NB4 (cell line): ENCODE data around the gene CELA1.

ENCODE experiments used
- DNase-seq: peaks from one replicate; pipeline ENCODE4 v3.0.0; 2010; ENCODE audit warnings: low read depth
- H3K4me3 ChIP-seq: one replicate; pipeline ENCODE4 v1.5.1; 2011; ENCODE audit warnings: mild to moderate bottlenecking, low read depth, low read length, moderate library complexity
- MYC ChIP-seq: IDR thresholded peaks from 2 replicates; pipeline ENCODE4 v1.6.1; 2011; ENCODE audit warnings: low read depth, low read length
- POLR2A ChIP-seq: IDR thresholded peaks from 2 replicates; pipeline ENCODE4 v1.6.1; 2011; ENCODE audit warnings: mild to moderate bottlenecking; ENCODE audit not compliant: insufficient read length; ENCODE audit errors: extremely low read depth
- TF ChIP-seq, protein P1 (sequence below): IDR thresholded peaks from 2 replicates; pipeline ENCODE4 v1.6.1; 2011; ENCODE audit warnings: low read depth, low read length
- TF ChIP-seq, protein P2 (sequence below): IDR thresholded peaks from one replicate; pipeline ENCODE4 v1.5.1; 2012; ENCODE audit warnings: low read depth, low read length

Gene CELA1

DNA sequence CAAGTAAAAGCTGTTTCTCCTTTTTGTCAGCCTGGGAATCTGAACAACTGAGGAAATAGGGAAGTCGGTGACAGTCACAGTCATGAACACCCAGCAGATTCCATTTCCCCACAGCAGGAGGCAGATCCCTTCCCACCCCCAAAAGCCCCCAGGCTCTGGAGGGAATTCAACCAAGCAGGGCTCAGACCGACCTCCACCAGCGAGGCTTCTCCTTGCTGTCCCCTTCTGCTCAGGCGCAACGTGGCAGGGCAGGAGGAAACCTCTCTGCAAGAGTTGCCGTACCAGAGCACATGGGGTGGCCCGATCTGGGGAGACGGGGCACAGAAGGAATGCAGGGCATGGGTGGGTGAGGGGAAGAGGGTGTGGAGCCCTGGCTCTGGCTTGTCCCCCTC is 44.4 kb upstream of the CELA1 start:
- peak; percentile 82 for DNase-seq
- TF ChIP-seq, protein P1, sequence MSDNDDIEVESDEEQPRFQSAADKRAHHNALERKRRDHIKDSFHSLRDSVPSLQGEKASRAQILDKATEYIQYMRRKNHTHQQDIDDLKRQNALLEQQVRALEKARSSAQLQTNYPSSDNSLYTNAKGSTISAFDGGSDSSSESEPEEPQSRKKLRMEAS: peak; percentile 78
- TF ChIP-seq POLR2A: no peak
- peak overlapping the region; percentile 68 for H3K4me3 ChIP-seq

DNA sequence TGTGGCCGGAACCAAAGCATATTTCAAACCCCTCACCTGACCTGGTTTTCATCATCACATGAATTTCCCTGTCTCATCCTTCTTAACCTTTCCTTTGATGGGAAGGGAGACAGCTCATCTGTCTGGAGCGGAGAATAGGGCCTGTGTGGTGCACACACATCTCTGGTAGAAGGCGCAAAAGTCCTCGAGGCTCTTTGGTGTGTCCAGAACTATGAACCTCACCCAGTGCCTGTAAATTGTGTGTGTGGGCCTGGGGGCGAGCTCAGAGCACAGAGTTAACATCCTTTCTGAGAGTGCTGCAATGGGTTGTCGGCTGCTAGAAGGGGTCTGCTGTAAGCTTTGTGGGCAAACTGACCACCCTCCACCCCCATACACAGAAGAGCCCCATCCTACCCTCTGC is 44.0 kb upstream of the CELA1 start:
- no peak for DNase-seq
- peak overlapping the region; percentile 68 for H3K4me3 ChIP-seq
- TF ChIP-seq, protein P1: no peak
- no peak for TF ChIP-seq MYC
- TF ChIP-seq, protein P2, sequence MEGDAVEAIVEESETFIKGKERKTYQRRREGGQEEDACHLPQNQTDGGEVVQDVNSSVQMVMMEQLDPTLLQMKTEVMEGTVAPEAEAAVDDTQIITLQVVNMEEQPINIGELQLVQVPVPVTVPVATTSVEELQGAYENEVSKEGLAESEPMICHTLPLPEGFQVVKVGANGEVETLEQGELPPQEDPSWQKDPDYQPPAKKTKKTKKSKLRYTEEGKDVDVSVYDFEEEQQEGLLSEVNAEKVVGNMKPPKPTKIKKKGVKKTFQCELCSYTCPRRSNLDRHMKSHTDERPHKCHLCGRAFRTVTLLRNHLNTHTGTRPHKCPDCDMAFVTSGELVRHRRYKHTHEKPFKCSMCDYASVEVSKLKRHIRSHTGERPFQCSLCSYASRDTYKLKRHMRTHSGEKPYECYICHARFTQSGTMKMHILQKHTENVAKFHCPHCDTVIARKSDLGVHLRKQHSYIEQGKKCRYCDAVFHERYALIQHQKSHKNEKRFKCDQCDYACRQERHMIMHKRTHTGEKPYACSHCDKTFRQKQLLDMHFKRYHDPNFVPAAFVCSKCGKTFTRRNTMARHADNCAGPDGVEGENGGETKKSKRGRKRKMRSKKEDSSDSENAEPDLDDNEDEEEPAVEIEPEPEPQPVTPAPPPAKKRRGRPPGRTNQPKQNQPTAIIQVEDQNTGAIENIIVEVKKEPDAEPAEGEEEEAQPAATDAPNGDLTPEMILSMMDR: no peak
- TF ChIP-seq POLR2A: no peak

DNA sequence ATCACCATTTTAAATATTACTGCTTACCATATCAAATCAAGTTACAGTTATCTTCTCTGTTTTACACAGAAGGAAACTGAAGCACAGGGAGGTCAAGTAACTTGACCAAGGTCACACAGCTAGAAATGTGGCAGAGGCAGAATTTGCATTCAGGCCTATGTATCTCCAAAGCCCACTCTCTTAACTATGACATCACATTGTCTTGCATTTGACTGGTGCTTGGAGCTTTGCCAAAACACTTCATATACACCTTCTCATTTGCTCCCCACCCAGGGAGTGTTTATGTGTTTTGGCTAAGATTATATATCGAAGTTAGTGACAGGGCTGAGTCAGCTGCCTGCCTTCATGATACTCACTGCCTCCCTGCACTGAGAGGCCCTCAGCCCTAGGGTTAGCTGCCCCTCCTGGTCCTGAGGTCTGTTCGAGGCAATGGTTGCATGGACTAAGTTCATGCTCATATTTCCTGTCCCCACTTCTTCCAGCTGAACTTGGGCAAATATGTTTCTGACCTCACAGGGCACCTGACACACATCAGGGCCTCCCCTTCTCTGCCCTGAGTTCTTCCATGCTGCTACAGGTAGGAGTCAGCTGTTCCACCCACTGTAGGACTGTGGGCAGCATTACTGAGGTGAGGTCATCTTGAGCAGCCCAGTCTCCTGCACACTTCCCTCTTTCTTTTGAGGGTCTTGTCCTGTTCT is 43.0 kb upstream of the CELA1 start:
- no peak for TF ChIP-seq POLR2A
- no peak overlapping the region for H3K4me3 ChIP-seq
- peak; percentile 59 for DNase-seq

DNA sequence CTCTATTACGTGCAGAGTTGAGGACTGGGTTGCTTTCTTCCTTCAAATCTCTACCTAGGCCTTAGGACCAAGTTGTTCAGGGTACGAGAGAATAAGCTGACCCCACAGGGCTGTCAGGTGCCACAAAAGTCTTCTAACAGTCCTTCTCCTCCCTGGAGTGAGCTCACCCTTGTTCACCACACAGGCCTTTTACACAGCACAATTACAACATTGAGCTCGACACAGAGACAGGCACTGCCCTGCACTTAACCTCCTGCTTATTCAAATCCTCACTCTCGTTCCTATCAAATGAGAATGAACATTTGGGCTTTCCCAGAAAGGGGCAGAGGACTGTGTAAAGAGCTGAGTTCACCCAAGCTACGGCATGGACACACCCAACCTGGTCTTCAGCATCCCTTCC is 42.4 kb upstream of the CELA1 start:
- no peak for DNase-seq
- TF ChIP-seq, protein P1: no peak
- no peak for TF ChIP-seq MYC
- no peak for TF ChIP-seq POLR2A
- TF ChIP-seq, protein P2: no peak
- H3K4me3 ChIP-seq: no peak overlapping the region

DNA sequence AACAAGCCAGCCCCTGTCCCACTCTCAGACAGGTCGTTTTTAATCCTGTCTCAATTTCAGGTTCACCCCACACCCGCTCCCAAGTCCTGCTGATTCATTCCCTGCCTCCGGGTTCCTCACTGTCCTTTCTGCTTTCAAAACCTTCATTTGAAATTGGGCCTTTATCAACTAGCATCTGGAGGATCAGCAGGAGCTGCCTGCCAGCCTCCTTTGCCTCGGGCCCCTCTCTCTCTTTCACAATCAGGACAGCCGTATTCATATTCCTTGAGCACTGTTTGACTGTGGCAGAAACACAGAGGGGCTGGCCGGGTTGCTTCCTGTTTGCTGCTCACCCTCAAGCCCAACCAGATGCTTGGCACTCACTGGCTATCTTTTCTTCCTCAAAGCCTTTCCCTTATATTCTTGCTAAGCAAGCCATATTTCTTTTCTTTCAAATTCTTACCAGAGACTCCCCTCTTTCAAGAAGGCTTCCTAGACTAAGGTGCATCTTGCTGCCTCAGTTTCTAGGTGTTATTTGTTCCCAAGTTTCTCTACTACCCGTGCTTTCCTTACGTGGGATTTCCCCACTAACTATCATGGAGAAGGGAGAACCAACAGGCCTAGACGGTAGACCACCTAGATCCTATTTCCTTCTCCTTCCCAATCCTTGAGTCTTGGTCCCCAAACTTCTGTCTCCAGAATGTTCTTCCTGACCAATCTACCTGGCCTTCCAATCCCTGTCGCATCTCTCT is 41.8 kb upstream of the CELA1 start:
- TF ChIP-seq, protein P2: no peak
- TF ChIP-seq POLR2A (no peak), MYC (0 out of 2 replicates have a peak, but pooled peaks have one; percentile 16)
- TF ChIP-seq, protein P1: peak; percentile 44; the same call in 1 of the 2 replicates
- DNase-seq: peak; percentile 94
- no peak overlapping the region for H3K4me3 ChIP-seq

DNA sequence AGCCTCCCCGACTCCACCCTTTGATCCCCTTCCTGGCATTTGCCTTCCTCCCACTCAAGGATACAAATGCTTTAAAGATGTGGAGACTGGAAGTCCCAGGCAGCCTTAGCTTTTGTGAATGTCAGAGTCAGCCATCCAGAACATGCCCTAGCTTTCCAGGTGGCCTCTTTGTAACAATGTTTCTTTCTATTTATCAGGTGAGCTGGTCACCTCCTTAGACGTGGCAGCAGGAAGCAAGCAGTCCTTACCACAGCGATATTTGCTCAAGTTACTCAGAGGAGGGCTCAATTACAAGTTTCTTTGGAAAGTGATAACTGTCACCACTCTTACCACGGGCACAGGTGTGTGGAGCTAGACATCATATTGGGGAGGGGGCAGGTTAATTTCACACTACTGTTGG is 39.9 kb upstream of the CELA1 start:
- H3K4me3 ChIP-seq: no peak overlapping the region

More for the DNA sequence above, 39.9 kb upstream of the CELA1 start:
- DNase-seq: no peak
- TF ChIP-seq, protein P2: no peak
- TF ChIP-seq MYC (no peak), POLR2A (no peak)
- TF ChIP-seq, protein P1: no peak
